Sigmoid colon (tissue), 7 donors: ENCODE measurements around the gene FTO. TPM values are rescaled to one million over a fixed set of nuclear protein-coding genes. Genes with fewer than 3 reads are reported as not detected.

ENCODE experiments used
- DNase-seq: peaks from one replicate; pipeline ENCODE4 v3.0.0-alpha.2; 2019
- H3K27ac ChIP-seq, 4 donors: fragments of 200-600 bp; sonication (generic); one replicate each; pipeline ENCODE4 v1.5.1; 2016 to 2019; ENCODE audit warnings: mild to moderate bottlenecking in 1 of 4
- H3K27me3 ChIP-seq, 3 donors: fragments of 200-600 bp; sonication (generic); one replicate each; pipeline ENCODE4 v1.5.1; 2019; ENCODE audit warnings: mild to moderate bottlenecking in 1 of 3
- H3K36me3 ChIP-seq, 4 donors: fragments of 200-600 bp; sonication (generic); one replicate each; pipeline ENCODE4 v1.5.1; 2016 to 2019
- H3K4me1 ChIP-seq, 4 donors: fragments of 200-600 bp; sonication (generic); one replicate each; pipeline ENCODE4 v1.5.1; 2017 to 2019
- H3K4me3 ChIP-seq, 4 donors: fragments of 200-600 bp; sonication (generic); one replicate each; pipeline ENCODE4 v1.5.1; 2017 to 2019; ENCODE audit warnings: mild to moderate bottlenecking in 2 of 4, moderate library complexity in 1 of 4
- H3K9me3 ChIP-seq, 4 donors: fragments of 200-600 bp in 3 of 4; sonication (generic) in 3 of 4; one replicate each; pipeline versions ENCODE4 v1.5.1 to v1.6.1; 2013 to 2019
- EP300 ChIP-seq, 4 donors: sonication (generic); formaldehyde crosslinking; IDR thresholded peaks; one replicate each; pipeline ENCODE4 v1.6.1; 2017; ENCODE audit warnings: antibody characterized with exemption in 4 of 4
- POLR2A ChIP-seq, 2 donors: fragments of 450-650 bp; IDR thresholded peaks; one replicate each; pipeline ENCODE4 v1.6.1; 2016; ENCODE audit warnings: antibody characterized with exemption in 2 of 2, mild to moderate bottlenecking in 2 of 2, moderate library complexity in 2 of 2
- POLR2AphosphoS5 ChIP-seq, 4 donors: sonication (generic); formaldehyde crosslinking; IDR thresholded peaks; one replicate each; pipeline ENCODE4 v1.6.1; 2017; ENCODE audit warnings: antibody characterized with exemption in 4 of 4
- whole genome bisulfite sequencing, 2 donors: extraction: QIAGEN DNeasy Blood & Tissue Kit; methylation state at CpG; one replicate each; pipeline ENCODE4 v1.1.7; 2013; 5-methylcytosine and 5-hydroxymethylcytosine counted together
- intact Hi-C: fragments of 100-400 bp; cut with DNase I; formaldehyde crosslinking; loops from one replicate; pipeline ENCODE4 v1.15.1; 2023
- polyA plus RNA-seq, 3 donors: library from polyadenylated mRNA; stranded (reverse); fragments of 200-250 nt; gene quantifications; one replicate each; pipeline ENCODE4 v1.2.3, GENCODE V29; 2013
- total RNA-seq, 4 donors: library from RNA; depleted of rRNA; stranded (reverse); fragments of >200 nt; gene quantifications; one replicate each; pipeline ENCODE4 v1.1.0, GENCODE V29; 2016
- TF ChIP-seq, protein P1 (sequence below), 4 experiments: fragments of 450-650 bp in 3 of 4; fragments of 200-600 bp in 1 of 4; IDR thresholded peaks; one replicate each; pipeline ENCODE4 v1.5.1; 2016 to 2019; ENCODE audit warnings: antibody characterized with exemption in 4 of 4, mild to moderate bottlenecking in 3 of 4, moderate library complexity in 2 of 4
- donor health status: healthy with polysubstance abuse.
- donor health status: Bipolar disorder and iron deficiency.
- donor health status: healthy.

The FTO gene
- total and polyA plus RNA-seq, 7 donors: 9.9 to 97.2 (median 77.8) TPM

- Histone ChIP-seq H3K27ac (no peak overlapping the region), H3K36me3 (no peaks in the 10 kb centered on the region), H3K4me3 (no peak overlapping the region), H3K9me3 (no peaks in the 10 kb centered on the region), H3K4me1 (peaks cover 0 to 12% (median 5%) of the 10 kb centered on the region in 4 donors), H3K27me3 (no peaks in the 10 kb centered on the region)
- intact Hi-C loops: no loop called here
- 94 to 96% methylated on average over 5 of the region's 5 CpGs for WGBS, 2 donors
- no peak for DNase-seq
- TF ChIP-seq POLR2A (IDR thresholded peaks at IDR 0.05) (no peak), POLR2AphosphoS5 (IDR thresholded peaks at IDR 0.05) (no peak), EP300 (IDR thresholded peaks at IDR 0.05) (no peak)
- TF ChIP-seq, protein P1, sequence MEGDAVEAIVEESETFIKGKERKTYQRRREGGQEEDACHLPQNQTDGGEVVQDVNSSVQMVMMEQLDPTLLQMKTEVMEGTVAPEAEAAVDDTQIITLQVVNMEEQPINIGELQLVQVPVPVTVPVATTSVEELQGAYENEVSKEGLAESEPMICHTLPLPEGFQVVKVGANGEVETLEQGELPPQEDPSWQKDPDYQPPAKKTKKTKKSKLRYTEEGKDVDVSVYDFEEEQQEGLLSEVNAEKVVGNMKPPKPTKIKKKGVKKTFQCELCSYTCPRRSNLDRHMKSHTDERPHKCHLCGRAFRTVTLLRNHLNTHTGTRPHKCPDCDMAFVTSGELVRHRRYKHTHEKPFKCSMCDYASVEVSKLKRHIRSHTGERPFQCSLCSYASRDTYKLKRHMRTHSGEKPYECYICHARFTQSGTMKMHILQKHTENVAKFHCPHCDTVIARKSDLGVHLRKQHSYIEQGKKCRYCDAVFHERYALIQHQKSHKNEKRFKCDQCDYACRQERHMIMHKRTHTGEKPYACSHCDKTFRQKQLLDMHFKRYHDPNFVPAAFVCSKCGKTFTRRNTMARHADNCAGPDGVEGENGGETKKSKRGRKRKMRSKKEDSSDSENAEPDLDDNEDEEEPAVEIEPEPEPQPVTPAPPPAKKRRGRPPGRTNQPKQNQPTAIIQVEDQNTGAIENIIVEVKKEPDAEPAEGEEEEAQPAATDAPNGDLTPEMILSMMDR (IDR thresholded peaks at IDR 0.05): no peak
Measured at GRCh38 chr16:53950677-53951076, 246.7 kb downstream of the FTO start.

GRCh38 chr16:53952215-53953208, 248.6 kb downstream of the FTO start:
- H3K27me3 ChIP-seq: no peaks in the 10 kb centered on the region
- DNase-seq: no peak
- H3K27ac ChIP-seq: no peak overlapping the region

DNA sequence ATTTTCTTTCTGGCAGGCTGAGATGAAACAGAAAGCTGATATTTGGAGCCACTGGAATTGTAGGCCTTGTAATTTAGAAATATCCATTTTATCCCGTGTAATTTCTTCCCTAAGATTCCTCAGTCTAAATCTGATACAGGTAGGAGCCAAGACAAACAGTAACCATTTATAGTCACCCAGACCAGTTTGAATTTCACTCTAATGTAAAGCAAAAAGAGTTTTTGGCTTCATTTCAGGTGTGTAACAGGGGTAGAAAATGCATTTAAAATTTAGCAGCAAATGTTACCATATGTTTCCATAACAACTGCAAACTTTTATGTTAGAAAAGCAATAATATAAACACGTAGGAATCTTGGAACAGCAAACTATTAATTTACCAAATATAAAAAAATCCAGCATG, 249.4 kb downstream of the FTO start:
- intact Hi-C loops: no loop called here
- 62 to 88% methylated on average over 2 of the region's 2 CpGs for WGBS, 2 donors
- Histone ChIP-seq H3K9me3 (no peaks in the 10 kb centered on the region), H3K27ac (no peak overlapping the region), H3K4me3 (no peak overlapping the region), H3K36me3 (no peaks in the 10 kb centered on the region), H3K27me3 (no peaks in the 10 kb centered on the region), H3K4me1 (peaks cover 0 to 12% (median 5%) of the 10 kb centered on the region in 4 donors)
- TF ChIP-seq, protein P1 (IDR thresholded peaks at IDR 0.05): no peak
- TF ChIP-seq POLR2AphosphoS5 (IDR thresholded peaks at IDR 0.05) (no peak), POLR2A (IDR thresholded peaks at IDR 0.05) (no peak), EP300 (IDR thresholded peaks at IDR 0.05) (no peak)
- DNase-seq: no peak

More at GRCh38 chr16:53952215-53953208, 248.6 kb downstream of the FTO start:
- intact Hi-C loops: no loop called here
- Histone ChIP-seq H3K9me3 (no peaks in the 10 kb centered on the region), H3K36me3 (no peaks in the 10 kb centered on the region), H3K4me3 (no peak overlapping the region), H3K4me1 (peaks cover 0 to 12% (median 5%) of the 10 kb centered on the region in 4 donors)
- WGBS, 2 donors: 81% methylated on average over 7 of the region's 7 CpGs
- TF ChIP-seq, protein P1 (IDR thresholded peaks at IDR 0.05): no peak
- TF ChIP-seq POLR2AphosphoS5 (IDR thresholded peaks at IDR 0.05): no peak

DNA sequence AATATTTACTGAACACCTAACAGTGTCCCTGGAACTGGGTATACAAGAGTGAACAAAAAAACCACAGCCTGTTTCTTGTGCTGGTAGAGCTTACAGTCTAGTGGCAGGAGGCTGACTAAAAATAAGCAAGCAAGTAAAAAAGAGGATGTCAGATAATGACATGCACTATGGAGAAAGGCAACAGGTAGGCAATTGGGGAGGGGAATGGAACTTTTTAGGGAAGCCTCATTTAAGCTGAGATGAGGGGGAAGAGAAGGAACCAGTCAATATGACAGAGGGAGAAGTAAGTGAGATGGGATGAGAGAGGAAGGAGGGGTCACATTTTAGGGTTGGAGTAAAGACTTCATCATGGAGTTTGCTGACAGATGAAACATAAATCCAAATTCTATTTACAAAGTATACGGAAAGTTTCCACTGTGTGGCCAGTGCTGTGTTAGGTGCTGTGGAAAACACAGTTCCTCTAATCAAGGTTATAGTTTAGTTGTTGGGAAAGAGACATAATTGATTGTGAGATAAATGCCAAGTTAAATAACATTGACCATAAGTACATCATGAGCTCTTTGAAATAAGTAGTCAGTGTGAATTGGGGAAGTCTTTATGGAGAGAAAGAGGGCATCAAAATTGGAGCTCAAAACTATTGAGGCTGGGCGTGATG, 251.4 kb downstream of the FTO start:
- 93 to 94% methylated on average over 2 of the region's 2 CpGs for WGBS, 2 donors
- TF ChIP-seq POLR2A (IDR thresholded peaks at IDR 0.05) (no peak), POLR2AphosphoS5 (IDR thresholded peaks at IDR 0.05) (no peak), EP300 (IDR thresholded peaks at IDR 0.05) (no peak)
- TF ChIP-seq, protein P1 (IDR thresholded peaks at IDR 0.05): no peak
- intact Hi-C loops: no loop called here
- Histone ChIP-seq H3K4me3 (no peak overlapping the region), H3K36me3 (no peaks in the 10 kb centered on the region), H3K27me3 (no peaks in the 10 kb centered on the region), H3K4me1 (peaks cover 0 to 12% (median 5%) of the 10 kb centered on the region in 4 donors), H3K9me3 (no peaks in the 10 kb centered on the region), H3K27ac (no peak overlapping the region)
- DNase-seq: no peak
